HG02870 (cell line): ENCODE measurements around the gene PPP2R3B.
"Not testable (repeated sequence)": the region's sequence is repeated elsewhere in the genome, so short reads cannot be mapped to it uniquely, and the experiment has no call there.

Experiments used
- ATAC-seq: cut with Tn5 transposase; IDR thresholded peaks from one replicate; pipeline ENCODE4 v1.9.1; 2021; ENCODE audit warnings: mild to moderate bottlenecking, moderate library complexity; ENCODE audit not compliant: unreplicated experiment

The PPP2R3B gene

GRCh38 chrX:356385-357034 lies 30.2 kb downstream of the PPP2R3B start:
- ATAC-seq: no peak

DNA sequence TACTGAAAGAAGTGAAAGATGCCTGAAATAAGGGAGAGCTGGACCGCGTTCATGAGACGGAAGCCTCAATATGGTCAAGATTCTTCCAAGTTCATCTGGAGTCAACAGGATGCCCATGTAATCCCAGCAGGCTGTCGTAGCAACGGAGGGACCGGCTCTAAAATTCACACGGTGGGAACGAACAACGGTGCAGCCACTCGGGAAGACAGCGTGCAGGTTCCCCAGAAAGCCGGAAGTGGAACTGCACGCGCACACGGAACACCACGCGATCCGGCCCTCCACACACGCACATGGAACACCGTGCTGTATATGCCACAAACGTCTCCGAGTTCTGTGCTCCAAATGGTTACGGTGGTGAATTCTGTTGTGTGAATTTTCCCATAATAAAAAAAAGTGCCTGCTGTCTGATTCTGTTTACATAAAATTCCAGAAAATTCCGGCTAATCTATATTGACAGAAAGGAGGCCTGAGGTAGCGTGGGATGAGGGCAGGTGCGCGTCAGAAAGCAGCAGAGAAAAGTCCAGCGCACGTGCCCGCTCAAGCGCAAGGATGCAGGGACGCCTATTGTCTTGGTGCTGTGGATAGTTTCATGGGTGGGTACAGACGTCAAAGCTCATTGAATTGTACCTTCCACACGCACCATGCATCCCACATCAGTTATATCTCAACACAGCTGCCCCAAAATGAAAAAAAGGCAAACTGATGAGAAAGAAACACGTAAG lies 31.2 kb downstream of the PPP2R3B start:
- no peak for ATAC-seq

- ATAC-seq: no peak
These were observed 32.9 kb downstream of the PPP2R3B start for GRCh38 chrX:353566-354535.

DNA sequence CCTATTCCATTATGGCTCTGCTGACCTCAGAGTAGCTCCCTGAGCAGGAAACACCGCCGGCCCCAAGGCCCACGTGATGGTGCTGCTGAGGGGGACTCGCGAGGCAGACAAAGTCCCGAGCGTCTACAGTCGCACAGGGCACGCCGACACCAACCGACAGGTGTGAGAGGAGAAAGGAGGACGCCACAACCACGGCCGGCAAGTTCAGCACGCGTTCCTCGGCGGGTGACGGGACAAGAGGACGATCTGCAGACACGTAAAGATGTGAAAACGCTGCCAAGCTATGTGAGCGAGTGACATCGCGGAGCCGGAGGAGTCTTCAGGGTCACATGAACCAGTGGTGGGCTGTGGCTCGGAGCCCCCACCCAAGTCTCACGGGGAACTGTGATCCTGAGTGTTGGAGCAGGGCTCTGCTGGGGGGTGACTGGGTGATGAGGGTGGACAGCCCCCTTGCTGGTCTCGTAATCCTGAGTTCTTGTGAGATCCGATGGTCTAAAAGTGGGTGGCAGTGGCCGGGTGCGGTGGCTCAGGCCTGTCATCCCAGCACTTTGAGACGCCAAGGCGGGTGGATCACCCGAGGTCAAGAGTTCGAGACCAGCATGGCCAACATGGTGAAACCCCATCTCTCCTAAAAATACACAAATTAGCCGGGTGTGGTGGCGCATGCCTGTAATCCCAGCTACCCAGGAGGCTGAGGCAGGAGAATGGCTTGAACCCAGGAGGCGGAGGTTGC lies 34.0 kb downstream of the PPP2R3B start:
- ATAC-seq: no peak

- ATAC-seq: no peak
These were observed 34.5 kb downstream of the PPP2R3B start for GRCh38 chrX:352181-352580.

GRCh38 chrX:351736-352135 lies 35.0 kb downstream of the PPP2R3B start:
- no peak for ATAC-seq

- ATAC-seq: not testable (repeated sequence)
These were observed 35.4 kb downstream of the PPP2R3B start for GRCh38 chrX:351324-351641.

DNA sequence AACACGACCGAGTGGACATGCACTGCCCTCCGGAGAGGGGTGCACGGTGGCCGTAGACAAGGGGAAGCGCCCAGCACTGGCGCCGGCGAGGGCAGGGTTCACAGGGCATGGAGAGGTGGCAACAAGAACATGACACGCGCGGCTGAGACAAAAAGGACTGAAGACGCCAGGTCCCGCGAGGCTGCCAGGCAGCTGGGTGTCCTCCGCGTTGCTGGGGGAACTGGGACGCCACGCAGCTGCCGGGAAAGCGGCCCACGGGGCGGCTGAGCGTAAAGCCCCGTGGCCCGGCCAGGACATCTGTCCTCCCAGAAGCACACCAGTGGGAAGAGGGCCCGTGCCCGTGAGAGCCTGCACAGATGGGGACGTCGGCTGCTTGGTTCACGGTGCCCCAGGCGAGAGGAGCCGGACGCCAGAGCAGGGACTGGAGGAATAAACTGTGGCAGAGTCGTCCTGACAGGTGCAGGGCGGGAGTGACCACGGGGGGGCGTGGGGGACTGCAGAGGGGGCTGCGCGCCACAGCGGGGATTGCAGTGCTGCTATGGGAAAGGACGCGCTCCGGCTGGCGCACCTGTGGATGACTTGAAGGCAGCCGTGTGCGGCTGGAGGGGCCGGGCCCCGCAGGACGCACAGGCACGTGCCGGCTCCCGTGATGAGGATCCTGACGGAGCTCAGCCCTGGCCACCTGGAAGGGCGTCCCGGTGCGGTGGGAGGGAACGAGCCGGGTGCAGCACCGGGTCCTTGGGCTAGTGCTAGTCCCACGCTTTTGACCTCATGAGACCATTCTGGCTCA lies 36.0 kb downstream of the PPP2R3B start:
- ATAC-seq: no peak

DNA sequence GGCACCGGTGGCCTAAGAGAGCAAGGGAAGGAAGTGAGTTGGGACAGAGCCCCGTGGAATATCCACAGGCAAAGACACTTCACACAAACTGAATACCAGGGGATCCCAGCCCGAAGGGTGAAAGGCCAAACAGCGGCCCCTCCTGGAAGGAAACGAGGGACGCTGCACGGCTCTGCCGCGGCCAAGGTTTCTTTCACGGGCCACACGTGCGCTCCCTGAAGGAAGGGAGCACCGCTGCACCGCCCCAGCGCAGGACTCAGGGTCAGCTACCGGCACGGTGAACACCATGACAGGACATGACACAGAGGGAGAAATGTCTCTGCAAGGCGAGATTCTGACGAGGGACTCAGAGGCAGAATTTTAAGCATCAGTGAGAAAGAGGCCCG lies 36.6 kb downstream of the PPP2R3B start:
- ATAC-seq: no peak

DNA sequence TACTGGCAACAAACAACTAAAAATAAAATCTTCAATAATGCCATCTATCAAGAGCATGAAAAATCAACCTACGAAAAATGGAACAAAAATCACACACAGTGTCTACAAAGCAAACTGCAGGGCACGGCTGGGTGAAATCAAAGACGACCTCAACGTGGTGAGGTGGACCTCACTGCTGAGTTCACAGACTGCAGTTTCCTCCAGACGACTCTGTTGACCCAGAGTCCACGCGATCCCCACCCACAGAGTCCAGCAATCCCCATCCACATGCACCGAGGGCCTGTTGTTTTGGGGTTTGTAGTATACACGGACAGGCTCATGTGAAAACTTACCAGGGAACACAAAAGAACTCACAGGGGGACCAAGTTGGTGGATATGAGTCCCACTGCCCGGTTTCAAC lies 37.0 kb downstream of the PPP2R3B start:
- ATAC-seq: no peak

- no peak for ATAC-seq
These were observed 37.5 kb downstream of the PPP2R3B start for GRCh38 chrX:349196-349595.

GRCh38 chrX:348461-349117 lies 38.1 kb downstream of the PPP2R3B start:
- ATAC-seq: no peak

DNA sequence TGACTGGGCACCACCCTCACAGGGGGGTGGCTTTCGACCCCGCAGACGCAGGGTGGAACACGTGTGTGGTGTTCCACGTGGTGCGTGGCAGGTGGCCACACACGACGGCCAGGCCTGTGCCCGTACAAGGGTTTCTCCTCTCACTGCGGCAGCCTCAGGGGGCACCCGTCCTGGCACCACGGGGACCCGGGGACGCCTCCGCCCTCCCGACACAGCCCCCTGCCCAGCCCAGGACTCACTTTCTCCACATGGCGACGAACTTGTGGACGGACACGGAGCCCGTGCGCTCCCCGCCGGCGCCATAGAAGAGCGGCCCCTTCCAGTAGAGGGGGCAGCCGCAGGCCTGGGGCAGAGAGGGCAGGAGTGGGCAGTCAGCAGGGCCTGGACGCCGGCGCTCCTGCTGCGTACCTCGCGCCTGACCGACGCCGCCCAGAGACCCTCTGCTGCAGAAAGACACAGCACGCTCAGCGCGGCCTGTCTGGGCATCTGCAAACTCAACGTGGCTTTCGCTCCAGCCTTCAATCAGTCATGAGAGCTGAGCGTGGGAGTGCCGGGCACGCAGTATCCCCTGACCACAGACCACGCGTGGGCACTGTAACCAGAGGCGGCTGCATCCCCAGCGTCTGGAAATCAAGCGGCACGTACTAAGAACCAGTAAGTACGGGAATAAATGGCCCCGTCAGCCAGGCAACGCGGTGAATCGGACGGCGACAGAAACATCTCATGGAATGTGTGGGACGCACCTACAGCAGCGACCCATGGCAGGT lies 39.2 kb downstream of the PPP2R3B start:
- no peak for ATAC-seq

- ATAC-seq: no peak
These were observed 40.5 kb downstream of the PPP2R3B start for GRCh38 chrX:346034-346813.

- ATAC-seq: no peak
These were observed 41.4 kb downstream of the PPP2R3B start for GRCh38 chrX:345020-345925.

GRCh38 chrX:344371-344901 lies 42.3 kb downstream of the PPP2R3B start:
- no peak for ATAC-seq

GRCh38 chrX:341541-342101 lies 45.1 kb downstream of the PPP2R3B start:
- ATAC-seq: no peak
